Measurements from ENCODE around the gene SHISA4.
A peak's percentile ranks its signal among the peaks of the same experiment; 100 is the strongest.

SHISA4 gene

GRCh38 chr1:201902198-201902597 is 13.5 kb downstream of the SHISA4 start:
- no peak for TF ChIP-seq CTCF (IDR thresholded peaks at IDR 0.05; ENCODE audit: low read depth, low read length, missing control alignments)
- DNase-seq (ENCODE audit: low read depth): no peak
- H3K4me3 ChIP-seq (ENCODE audit: low read depth, low read length): no peak overlapping the region
- in situ Hi-C loops (cut with HindIII; ENCODE audit: low sequenced_read_pairs): no loop called here

- H3K4me3 ChIP-seq (ENCODE audit: low read depth, low read length): no peak overlapping the region
- DNase-seq (ENCODE audit: low read depth): no peak
- in situ Hi-C loops (cut with HindIII; ENCODE audit: low sequenced_read_pairs): no loop called here
- no peak for TF ChIP-seq CTCF (IDR thresholded peaks at IDR 0.05; ENCODE audit: low read depth, low read length, missing control alignments)
Observed at GRCh38 chr1:201903135-201903534, 14.4 kb downstream of the SHISA4 start.

- TF ChIP-seq CTCF (IDR thresholded peaks at IDR 0.05; ENCODE audit: low read depth, low read length, missing control alignments): no peak
- DNase-seq (ENCODE audit: low read depth): peak; percentile 60
- in situ Hi-C loops (cut with HindIII; ENCODE audit: low sequenced_read_pairs): no loop called here
- H3K4me3 ChIP-seq (ENCODE audit: low read depth, low read length): no peak overlapping the region
Observed at GRCh38 chr1:201904579-201904978, 15.9 kb downstream of the SHISA4 start.

- in situ Hi-C loops (cut with HindIII; ENCODE audit: low sequenced_read_pairs): no loop called here
- H3K4me3 ChIP-seq (ENCODE audit: low read depth, low read length): no peak overlapping the region
- no peak for TF ChIP-seq CTCF (IDR thresholded peaks at IDR 0.05; ENCODE audit: low read depth, low read length, missing control alignments)
- no peak for DNase-seq (ENCODE audit: low read depth)
Observed at GRCh38 chr1:201905234-201905890, 16.7 kb downstream of the SHISA4 start.

GRCh38 chr1:201906336-201906735 is 17.6 kb downstream of the SHISA4 start:
- TF ChIP-seq CTCF (IDR thresholded peaks at IDR 0.05; ENCODE audit: low read depth, low read length, missing control alignments): no peak
- DNase-seq (ENCODE audit: low read depth): no peak
- no peak overlapping the region for H3K4me3 ChIP-seq (ENCODE audit: low read depth, low read length)
- in situ Hi-C loops (cut with HindIII; ENCODE audit: low sequenced_read_pairs): no loop called here

- no peak overlapping the region for H3K4me3 ChIP-seq (ENCODE audit: low read depth, low read length)
- no peak for TF ChIP-seq CTCF (IDR thresholded peaks at IDR 0.05; ENCODE audit: low read depth, low read length, missing control alignments)
- DNase-seq (ENCODE audit: low read depth): no peak
- in situ Hi-C loops (cut with HindIII; ENCODE audit: low sequenced_read_pairs): no loop called here
Observed at GRCh38 chr1:201907621-201908020, 18.9 kb downstream of the SHISA4 start.
